Stimulated activated CD8-positive, alpha-beta memory T cell treated with anti-CD3 and anti-CD28 coated beads, Interleukin-4, amount 100 ng/mL, for 1 hour (primary cell): ENCODE measurements around the gene MYH6.
"Not testable (repeated sequence)": the region's sequence is repeated elsewhere in the genome, so short reads cannot be mapped to it uniquely, and the experiment has no call there.

Experiments used
- DNase-seq, 2 donors: peaks; one replicate each; pipeline ENCODE4 v3.0.0-alpha.2; 2020; ENCODE audit warnings: low read depth in 2 of 2, low spot score in 1 of 2

Gene MYH6

DNA sequence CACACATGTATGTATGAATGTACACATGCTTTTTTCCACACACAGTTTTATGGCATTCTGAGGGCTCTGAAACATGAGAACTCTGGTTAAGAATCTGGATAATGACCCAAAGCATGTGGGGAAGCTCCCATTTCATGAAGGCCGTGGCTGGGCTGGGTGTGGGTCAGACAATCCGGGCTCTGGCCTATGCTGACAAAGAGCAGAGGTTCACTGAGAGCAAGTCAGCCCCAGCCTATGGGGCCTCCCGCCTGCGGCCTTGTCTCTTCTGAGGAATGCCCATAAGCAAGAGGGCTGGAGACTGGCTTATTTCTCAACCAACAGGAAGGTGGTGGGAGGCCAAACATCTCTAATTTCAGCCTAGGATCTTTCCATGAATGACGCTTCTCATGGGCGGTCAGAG is 8.5 kb downstream of the MYH6 start:
- no peak for DNase-seq

DNA sequence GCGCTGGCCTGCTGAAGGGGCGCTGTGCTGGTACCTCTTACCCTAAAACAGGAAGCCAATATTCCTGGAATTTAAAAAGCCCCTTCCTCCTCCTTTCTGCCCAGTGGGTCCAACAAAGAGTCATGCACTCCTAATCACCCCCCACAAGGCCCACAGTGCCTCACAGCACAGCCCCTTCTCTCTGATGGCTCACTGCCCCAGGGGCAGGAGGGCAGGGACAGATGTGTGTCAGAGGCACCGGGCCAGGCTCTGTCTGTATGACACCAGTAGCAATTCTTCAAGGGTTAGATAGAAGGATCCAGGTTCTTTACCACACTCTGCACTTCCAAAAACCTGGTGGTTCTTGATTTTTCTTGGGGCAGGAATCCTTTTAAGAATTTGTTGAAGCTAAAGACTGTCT is 8.9 kb downstream of the MYH6 start:
- DNase-seq = no peak

DNA sequence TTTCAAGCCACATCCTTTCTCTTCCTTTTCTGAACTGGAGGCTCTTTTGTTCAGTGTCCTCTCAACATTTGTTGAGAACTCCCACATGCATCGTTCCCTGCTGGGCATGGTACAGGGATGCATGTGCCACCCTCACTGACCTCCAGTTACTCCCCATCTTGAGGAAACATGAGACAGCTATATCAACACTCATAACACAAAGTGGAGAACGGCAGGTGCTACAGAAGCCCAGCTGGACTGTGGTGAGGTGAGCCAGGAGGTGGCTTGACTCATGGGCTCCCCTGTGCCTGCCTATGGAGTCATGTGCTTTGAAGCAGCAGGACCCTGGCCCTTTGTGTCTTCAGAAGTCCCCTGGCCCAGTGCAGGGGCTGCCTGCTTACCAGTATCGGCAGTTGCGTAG is 9.7 kb downstream of the MYH6 start:
- no peak for DNase-seq

DNA sequence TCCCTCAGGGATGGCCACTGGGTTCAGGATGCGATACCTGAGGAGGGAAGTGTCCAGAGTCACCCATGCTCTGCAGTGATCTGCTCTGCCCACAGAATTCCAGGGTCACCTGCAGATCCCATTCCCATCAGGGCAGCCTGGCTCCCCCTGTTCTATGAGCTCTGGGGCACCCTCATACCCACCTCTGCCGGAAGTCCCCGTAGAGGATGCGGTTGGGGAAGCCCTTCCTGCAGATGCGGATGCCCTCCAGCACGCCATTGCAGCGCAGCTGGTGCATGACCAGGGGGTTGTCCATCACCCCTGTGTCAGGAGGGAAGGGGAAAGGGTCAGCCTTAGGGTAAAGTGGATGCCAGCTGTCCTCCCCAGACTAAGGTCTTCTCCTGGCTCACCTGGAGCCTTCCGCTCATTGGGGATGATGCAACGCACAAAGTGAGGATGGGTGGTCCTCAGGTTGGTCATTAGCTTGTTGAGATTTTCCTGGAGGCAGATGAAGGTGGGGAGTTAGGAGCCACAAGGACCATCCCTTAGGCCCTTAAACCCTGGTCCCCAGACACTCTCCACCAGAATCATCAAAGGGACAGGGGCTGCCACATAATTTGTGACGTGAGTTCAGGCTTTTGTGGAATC is 11.2 kb downstream of the MYH6 start:
- DNase-seq = no peak

DNA sequence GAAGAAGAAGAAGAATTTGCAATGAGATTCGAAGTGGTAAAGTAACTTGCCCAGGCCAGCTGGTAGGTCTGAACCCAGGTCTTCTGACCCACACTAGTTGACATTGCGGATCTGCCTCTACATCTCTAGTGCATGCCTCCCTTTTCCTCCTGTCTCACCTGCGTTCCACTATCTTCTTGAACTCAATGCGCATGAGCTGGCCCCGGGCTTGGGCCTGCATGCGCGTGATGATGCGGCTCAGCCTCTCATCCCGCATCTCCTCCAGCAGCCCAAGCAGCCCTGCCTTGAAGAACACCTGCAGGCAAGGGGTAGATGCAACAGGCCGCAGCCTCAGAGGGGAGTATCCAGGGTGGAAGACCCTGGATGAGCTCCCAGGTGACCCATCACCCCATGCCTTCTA is 11.9 kb downstream of the MYH6 start:
- DNase-seq = no peak

DNA sequence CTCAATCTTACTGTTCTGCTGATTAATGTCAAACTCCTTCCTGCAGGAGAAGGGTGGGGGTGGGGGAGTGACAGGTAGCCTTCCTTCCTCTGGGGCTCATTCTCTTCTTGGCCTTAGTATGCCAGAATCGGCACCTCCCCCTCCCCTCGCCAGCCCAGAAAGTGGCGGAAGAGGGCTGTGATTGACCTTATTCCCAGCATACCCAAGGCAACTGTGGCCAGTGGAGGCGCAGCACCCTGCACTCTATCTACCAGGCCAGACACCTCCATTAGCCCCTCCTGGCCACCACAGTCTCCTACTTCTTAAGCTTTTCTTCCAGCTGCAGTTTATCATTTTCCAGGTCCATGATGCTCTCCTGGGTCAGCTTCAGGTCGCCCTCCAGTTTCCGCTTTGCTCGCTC is 15.5 kb downstream of the MYH6 start:
- no peak for DNase-seq

DNA sequence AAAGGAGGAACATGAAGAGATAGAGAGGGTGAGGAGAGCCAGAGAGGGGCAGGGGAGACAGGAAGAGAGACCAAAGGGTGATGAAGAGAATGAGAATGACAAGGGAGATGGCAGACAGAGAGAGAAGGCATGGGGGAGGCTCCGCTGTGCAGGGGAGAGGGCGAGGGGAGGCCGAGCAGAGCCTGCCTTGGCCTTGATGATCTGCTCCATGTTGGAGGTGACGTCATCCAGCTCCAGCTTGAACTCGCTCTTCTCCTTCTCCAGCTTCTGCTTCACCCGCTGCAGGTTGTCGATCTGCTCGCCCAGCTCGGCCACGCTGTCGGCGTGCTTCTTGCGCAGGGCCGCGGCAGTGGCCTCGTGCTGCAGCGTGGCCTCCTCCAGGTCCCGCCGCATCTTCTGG is 18.2 kb downstream of the MYH6 start:
- not testable (repeated sequence) for DNase-seq

DNA sequence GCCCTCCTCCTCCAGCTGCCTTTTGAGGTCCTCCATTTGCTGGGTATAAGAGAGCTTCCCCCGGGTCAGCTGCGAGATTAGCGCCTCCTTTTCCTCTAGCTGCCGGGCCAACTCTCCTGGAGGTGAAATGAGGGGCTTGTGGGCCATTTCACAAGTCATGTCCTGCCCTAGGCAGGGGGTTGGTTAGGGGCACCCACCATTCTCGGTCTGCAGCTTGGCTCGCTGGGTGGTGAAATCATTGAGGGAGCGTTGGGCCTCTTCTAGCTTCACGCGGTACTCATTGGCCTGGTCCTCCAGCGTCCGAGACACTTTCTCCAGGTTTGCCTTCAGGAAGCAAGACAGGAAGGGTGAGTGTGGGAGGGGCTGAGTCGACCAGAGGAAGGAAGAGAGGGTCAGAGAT is 18.7 kb downstream of the MYH6 start:
- no peak for DNase-seq

DNA sequence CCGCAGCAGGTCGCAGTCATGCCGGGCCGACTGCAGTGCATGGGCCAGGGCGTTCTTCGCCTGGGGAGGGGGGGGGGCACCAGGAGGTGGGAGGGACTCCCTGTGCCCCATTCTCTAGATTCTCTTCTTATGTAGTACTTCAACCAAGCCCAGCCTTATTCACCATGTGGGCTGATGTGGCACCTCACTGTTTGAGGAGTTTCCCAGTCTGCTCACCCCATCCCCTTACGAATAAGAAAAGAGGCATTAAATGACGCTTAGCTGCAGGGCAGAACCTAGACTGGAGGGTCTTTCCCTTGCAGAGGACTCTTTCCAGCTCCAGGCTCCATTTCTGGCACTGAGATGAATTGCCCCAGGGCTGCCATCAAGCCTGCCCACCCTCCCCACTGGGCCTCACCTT is 19.1 kb downstream of the MYH6 start:
- no peak for DNase-seq

DNA sequence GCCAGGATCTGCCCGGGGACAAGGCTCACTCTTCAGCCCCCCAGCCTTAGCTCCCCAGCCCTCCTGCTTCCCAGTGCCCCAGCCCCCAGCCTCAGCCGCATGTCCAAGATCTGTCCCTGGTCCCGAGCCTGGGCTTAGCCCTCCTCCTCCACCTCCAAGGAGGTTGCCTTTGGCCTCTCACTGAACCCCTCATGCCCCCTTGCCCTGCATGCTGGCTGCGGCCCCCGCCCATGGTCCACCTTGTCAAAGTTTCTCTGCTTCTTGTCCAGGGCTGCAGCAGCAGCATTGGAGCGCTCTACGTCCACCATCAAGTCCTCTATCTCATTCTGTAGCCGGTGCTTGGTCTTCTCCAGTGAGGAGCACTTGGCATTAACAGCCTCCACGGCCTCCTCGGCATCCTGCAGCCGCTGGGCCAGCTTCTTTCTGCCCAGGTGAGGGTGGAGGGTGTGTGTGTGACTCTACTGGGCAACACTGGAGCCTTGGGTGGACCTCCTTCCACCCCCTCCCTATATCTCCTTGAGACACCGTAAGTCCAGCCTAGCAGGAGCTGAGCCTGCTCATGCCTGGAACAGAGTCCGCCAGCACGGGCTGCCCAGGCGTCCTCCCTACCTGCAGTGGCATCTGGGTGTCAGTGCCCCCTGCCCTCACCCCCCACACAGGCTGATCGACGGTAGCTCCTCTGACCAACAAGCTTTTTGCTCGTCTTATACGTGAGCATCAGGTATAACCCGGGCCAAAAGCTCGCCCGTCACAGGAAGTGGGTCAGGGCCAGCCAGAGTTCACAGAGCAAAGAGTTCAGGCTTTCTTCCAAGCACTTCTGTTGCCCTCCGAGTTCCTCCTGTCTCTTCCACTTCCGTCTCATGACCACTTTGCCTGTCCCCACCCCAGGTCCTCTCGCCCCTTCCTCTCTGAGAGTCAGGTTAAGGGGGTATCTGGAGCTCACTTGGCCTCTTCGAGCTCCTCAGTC is 19.9 kb downstream of the MYH6 start:
- DNase-seq = no peak

DNA sequence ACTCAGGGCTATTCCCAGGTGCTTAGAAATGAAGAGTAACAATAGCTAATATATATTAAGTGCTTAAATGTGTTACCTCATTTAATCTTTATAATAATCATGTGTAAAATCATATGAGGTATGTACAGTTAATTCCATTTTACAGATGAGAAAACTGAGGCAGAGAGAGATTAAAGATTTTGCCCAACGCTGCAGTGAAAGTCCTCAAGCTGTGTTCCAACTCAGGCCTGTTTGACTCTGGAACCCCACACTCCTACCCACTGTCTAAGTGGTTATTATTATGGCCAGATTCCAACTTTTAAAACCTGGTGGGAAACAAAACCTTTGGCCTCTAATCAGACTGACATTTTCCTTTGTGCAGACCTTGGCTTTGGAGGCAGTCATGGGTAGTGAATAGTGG is 21.1 kb downstream of the MYH6 start:
- no peak for DNase-seq

DNA sequence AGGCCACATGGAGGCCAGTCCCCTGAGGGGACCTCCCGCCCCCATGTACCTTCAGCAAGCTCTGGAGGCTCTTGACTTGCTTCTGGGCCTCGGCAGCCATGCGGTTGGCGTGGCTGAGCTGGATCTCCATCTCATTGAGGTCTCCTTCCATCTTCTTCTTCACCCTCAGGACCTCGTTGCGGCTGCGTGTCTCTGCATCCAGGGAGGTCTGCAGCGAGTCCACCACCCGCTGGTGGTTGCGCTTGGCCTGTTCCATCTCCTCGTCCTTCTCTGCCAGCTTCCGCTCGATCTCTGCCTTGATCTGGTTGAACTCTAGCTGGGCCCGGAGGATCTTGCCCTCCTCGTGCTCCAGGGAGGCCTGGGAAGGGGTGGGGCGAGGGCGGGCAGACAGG is 21.8 kb downstream of the MYH6 start:
- DNase-seq = not testable (repeated sequence)

DNA sequence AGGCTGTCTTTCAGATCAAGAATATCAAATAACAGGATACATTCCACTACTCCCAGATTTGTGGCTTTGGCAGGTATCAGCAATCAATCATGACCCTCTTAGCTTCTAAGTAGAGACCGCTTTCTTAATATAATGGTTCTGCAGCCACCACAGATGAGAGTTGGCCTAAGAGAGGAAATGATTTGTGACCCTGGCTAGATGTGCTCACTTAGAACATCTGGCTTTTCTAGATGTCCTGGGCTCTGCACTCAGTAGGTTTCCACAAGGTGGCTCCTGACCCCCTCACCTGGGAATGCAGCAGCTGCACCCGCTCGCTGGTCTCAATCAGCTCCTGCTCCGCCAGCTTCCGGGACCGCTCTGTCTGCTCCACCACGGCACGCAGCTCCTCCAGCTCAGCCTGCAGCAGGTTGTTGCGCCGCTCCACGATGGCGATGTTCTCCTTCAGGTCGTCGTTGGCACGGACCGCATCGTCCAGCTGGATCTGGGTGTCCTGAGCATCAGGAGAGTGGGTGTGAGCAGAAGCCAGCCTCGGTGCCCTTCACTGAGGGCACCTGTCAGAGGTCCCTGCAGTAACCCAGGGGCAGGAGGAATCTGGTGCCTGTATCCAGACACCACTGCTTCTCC is 22.3 kb downstream of the MYH6 start:
- DNase-seq = no peak

DNA sequence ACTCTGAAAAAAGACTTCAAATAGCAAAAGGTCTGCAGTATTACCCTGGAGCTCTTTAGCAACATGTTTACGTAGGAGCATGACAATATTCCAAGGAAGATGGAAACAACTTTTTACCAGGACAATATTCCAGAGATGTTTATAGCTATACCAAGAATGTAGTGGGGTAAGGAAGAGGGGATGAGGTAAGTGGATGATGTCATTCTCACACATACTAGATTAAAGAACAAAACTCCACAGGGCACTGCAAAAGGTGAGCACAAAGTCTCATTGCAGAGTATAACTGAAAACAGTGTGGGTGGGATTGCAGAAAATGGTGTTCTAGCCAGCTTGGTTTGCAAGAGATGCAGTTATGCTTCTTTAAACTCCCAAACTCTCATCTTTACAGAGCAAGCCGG is 22.8 kb downstream of the MYH6 start:
- no peak for DNase-seq

DNA sequence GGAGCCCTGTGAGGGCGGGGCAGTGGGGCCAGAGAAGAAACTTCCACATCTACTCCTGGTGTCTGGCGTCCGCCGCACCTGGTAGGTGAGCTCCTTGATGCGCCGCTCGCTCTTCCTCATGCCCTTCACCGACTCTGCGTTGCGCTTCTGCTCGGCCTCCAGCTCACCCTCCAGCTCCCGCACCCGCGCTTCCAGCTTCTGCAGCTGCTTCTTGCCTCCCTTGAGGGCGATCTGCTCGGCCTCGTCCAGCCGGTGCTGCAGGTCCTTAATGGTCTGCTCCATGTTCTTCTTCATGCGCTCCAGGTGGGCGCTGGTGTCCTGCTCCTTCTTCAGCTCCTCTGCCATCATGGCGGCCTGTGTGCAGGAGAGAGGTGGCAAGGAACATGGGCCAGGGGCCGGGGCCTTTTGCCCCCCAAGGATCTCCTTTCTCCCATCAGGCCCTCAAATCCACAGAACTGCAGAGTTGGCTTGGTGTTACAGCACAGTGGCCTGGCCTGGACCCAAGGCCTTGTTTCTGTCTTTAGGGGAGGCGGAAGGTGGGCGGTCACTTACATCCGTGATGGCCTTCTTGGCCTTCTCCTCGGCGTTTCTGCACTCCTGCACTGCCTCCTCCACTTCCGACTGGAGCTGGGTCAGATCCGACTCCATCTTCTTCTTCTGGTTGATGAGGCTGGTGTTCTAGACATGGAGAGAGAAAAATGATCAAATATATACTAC is 23.6 kb downstream of the MYH6 start:
- DNase-seq = no peak

DNA sequence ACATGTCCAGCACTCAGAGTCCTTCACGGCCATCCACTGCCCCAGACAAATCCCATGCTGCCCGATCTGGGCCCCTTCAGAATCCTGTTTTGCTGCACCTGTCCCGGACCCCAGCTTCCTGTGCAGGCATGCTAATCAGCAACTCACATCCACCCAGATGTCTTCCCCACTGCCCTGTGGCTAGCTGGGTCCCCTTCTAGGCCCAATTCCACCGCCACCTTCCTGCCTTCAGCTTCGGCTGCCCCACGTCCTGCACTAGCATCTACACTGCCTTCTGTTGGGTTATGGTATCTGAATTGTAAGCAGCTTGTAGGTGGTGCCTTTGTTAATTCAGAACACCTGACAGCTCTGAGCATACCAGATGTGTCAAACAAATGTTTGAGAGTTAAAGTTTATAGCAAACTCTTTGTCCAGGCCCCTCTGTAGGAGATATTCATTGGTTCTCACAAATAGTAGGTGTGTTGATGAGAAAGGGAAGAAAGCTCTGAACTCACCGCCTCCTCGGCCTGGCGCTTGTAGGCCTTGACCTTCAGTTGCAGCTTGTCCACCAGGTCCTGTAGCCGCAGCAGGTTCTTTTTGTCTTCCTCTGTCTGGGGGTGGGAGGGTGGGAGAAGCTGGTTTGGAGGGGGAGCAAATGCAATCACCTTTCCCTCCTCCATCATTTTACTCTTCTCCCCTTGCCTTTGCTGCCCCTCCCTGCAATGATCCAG is 25.2 kb downstream of the MYH6 start:
- DNase-seq = no peak

DNA sequence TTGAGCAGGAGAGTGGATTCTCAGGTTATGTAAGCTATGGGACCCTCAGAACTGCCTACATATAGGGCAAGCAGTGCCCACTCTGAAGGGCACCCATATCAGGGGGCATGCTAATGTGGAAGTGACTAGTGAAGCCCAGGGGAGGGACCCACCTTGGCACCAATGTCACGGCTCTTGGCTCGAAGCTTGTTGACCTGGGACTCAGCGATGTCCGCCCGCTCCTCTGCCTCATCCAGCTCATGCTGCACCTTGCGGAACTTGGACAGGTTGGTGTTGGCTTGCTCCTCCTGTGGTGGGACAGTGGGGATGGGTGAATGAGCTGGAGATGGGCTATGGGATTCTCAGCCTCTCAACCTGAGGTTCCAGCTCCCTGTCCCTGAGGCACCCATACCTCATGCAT is 25.8 kb downstream of the MYH6 start:
- DNase-seq = no peak

DNA sequence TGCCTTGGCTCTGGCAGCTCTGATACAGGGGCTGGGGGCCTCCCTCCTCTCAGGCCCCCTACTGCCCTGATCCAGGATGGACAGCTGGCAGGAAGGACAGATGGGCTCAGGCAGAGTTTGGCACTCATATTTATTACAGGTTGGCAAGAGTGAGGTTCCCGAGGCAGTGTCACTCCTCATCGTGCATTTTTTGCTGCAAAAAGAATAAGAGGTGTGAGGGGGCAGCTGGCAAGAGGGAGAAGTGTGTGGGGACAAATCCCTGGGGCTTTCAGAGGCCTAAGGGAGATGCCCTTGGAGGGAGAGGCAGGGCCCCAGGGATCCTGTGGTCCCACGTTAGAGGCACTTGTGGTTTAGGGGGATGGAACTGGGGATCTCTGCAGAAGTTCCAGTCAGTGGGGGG is 26.2 kb downstream of the MYH6 start:
- no peak for DNase-seq

DNA sequence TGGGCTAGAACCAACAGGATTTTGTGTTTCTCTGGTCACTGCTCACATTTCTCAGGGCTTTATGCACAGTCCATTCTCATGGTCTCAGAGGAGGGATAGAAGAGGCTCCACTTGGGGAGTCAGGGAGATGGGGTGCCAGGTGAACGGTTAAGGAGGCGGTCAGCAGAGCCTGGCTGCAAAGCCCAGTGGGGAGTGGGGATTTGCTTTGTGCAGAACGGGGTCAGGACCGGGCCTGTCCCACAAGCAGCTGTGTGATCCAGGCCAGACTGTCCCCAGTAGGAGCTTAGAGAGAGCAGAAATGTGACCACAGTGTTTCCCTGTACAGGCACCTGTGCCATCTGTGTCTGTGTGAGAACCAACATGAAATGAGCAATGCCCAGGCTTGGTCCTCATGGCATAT is 27.1 kb downstream of the MYH6 start:
- DNase-seq = no peak

DNA sequence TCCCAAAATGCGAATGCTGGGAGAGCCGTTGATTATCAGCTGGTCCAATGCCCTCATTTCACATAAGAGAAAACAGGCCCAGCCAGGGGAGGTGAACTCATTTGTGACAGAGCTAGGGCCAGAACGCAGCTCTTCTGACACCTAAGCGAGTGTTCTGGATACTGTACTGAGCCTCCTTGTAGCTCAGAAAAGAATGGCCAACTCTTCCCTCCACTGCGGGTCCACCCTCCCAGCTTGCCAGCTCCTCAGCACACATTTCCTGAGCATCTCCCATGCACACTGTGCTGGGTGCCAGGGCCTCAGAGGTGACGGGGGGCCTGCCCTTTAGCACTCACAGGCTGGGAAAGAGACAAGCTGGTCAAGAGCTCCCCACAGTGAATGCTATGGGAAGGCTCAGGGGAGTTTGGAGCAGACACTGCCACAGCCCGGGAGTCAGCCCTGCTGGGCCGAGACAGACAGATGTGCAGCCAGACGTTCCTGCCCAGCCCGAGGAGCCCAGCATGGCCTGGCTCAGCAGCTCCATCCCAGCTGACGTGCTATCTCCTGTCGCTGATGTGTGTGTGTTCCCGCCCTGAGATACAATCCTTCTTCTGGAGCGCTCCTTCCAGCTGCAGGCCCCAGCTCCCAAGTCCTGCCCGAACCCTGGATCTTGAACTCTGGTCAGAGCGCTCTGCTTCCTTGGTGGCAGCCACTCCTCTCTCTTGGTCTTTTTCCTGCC is 27.7 kb downstream of the MYH6 start:
- no peak for DNase-seq
